Urinary bladder (tissue), 4 donors: ENCODE results near the gene PRSS22. TPM values are rescaled to one million over a fixed set of nuclear protein-coding genes. Genes with fewer than 3 reads are reported as not detected.

Source experiments
- DNase-seq: peaks from one replicate; pipeline ENCODE4 v3.0.0-alpha.2; 2015; ENCODE audit errors: extremely low spot score
- H3K27ac ChIP-seq: one replicate; pipeline ENCODE4 v1.5.1; 2013; ENCODE audit warnings: low read depth, mild to moderate bottlenecking, moderate library complexity
- H3K36me3 ChIP-seq: one replicate; pipeline ENCODE4 v1.6.1; 2013; ENCODE audit warnings: mild to moderate bottlenecking, moderate library complexity; ENCODE audit not compliant: insufficient read depth
- H3K4me1 ChIP-seq: one replicate; pipeline ENCODE4 v1.6.1; 2013; ENCODE audit warnings: mild to moderate bottlenecking, moderate library complexity; ENCODE audit not compliant: insufficient read depth
- H3K4me3 ChIP-seq: one replicate; pipeline ENCODE4 v1.5.1; 2013; ENCODE audit warnings: low read depth, low read length
- WGBS: extraction: QIAGEN DNeasy Blood & Tissue Kit; methylation state at CpG from one replicate; pipeline ENCODE4 v1.1.7; 2013; 5-methylcytosine and 5-hydroxymethylcytosine counted together
- polyA plus RNA-seq: library from polyadenylated mRNA; stranded (reverse); fragments of 200-250 nt; gene quantifications from one replicate; pipeline ENCODE4 v1.2.3, GENCODE V29; 2013
- total RNA-seq: library from RNA; depleted of rRNA; stranded (reverse); fragments of >200 nt; gene quantifications from one replicate; pipeline ENCODE4 v1.2.3, GENCODE V29; 2014
- donor health status: healthy with polysubstance abuse.
- donor health status: healthy.

PRSS22 gene
- total and polyA plus RNA-seq, 2 donors = 3.0 to 5.6 TPM

GRCh38 chr16:2825049-2825742 lies 32.8 kb downstream of the PRSS22 start:
- Histone ChIP-seq H3K4me1 (no peaks in the 10 kb centered on the region), H3K4me3 (no peak overlapping the region), H3K27ac (no peak overlapping the region), H3K36me3 (no peaks in the 10 kb centered on the region)
- no peak for DNase-seq
- 79% methylated on average over 26 of the region's 26 CpGs for WGBS

DNA sequence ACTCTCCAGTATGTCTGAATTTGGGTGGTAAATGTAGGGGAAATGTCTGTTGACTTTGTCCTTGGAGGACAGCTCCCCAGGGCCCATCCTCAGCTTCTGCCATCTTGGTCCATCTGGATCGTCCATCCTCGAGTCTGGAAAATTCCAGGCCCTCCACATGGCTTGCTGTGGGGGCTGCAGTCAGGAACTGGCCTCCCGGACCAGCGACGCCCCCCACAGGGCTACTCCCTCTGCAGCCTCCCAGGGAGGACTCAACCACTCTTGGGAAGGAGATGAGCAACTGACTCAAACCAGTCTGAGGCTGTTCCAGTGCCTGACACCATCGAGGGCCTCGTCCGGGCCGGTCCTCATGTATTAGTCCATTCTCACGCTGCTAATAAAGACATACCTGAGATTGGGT lies 33.3 kb downstream of the PRSS22 start:
- Histone ChIP-seq H3K36me3 (no peaks in the 10 kb centered on the region), H3K27ac (no peak overlapping the region), H3K4me3 (no peak overlapping the region), H3K4me1 (no peaks in the 10 kb centered on the region)
- DNase-seq = no peak
- WGBS = 79% methylated on average over 10 of the region's 10 CpGs

DNA sequence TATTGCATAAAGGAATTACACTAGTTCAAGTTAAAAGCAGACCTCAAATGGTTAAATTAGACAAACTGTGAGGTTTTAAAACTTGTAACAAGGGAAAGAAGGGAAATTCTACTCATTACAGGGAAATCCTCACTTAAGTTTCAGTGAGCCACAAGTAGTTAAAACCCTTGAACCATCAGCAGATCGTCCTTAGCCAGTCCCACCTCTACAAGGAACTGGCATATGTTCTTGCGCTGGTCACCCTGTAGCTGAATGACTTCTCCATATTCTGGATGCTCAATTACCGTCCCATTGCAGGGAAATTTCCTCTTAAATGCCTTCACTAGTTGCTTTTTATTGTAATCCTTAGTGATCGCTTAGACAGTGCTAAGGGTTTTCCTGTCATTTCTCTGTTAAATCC lies 35.5 kb downstream of the PRSS22 start:
- DNase-seq = no peak
- H3K4me1 ChIP-seq = no peaks in the 10 kb centered on the region
- WGBS = 46% methylated on average over 4 of the region's 4 CpGs
- H3K36me3 ChIP-seq = no peaks in the 10 kb centered on the region
- H3K4me3 ChIP-seq = no peak overlapping the region
- no peak overlapping the region for H3K27ac ChIP-seq

DNA sequence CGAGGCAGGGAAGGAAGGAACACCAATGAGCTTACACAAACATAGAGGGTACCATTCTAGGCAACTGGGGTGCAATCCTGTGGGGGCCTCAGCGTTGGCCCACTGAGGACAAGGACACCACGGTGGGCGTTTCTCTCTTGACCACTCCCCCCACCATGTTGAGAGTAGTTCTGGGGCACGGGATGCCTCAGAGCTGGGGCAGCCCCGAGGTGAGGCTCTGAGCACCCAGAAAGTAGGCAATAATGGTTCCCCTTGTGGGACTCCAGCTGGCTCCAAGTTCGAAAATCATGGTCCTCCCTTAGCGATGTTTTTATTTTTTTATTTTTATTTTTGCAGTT lies 35.8 kb downstream of the PRSS22 start:
- 70% methylated on average over 8 of the region's 8 CpGs for WGBS
- Histone ChIP-seq H3K27ac (no peak overlapping the region), H3K4me1 (no peaks in the 10 kb centered on the region), H3K36me3 (no peaks in the 10 kb centered on the region), H3K4me3 (no peak overlapping the region)
- no peak for DNase-seq

- DNase-seq = no peak
- WGBS = 77% methylated on average over 9 of the region's 9 CpGs
- no peaks in the 10 kb centered on the region for H3K4me1 ChIP-seq
- no peaks in the 10 kb centered on the region for H3K36me3 ChIP-seq
- H3K4me3 ChIP-seq = no peak overlapping the region
- no peak overlapping the region for H3K27ac ChIP-seq
Measured at GRCh38 chr16:2821487-2822157, 36.3 kb downstream of the PRSS22 start.

- DNase-seq = no peak
- Histone ChIP-seq H3K36me3 (no peaks in the 10 kb centered on the region), H3K4me3 (no peak overlapping the region), H3K27ac (no peak overlapping the region), H3K4me1 (no peaks in the 10 kb centered on the region)
- WGBS = 76% methylated on average over 14 of the region's 14 CpGs
Measured at GRCh38 chr16:2820836-2821486, 37.0 kb downstream of the PRSS22 start.

- no peaks in the 10 kb centered on the region for H3K4me1 ChIP-seq
- H3K36me3 ChIP-seq = no peaks in the 10 kb centered on the region
- H3K27ac ChIP-seq = no peak overlapping the region
- DNase-seq = no peak
- WGBS = 60% methylated on average over 17 of the region's 17 CpGs
- no peak overlapping the region for H3K4me3 ChIP-seq
Measured at GRCh38 chr16:2819939-2820835, 37.8 kb downstream of the PRSS22 start.

DNA sequence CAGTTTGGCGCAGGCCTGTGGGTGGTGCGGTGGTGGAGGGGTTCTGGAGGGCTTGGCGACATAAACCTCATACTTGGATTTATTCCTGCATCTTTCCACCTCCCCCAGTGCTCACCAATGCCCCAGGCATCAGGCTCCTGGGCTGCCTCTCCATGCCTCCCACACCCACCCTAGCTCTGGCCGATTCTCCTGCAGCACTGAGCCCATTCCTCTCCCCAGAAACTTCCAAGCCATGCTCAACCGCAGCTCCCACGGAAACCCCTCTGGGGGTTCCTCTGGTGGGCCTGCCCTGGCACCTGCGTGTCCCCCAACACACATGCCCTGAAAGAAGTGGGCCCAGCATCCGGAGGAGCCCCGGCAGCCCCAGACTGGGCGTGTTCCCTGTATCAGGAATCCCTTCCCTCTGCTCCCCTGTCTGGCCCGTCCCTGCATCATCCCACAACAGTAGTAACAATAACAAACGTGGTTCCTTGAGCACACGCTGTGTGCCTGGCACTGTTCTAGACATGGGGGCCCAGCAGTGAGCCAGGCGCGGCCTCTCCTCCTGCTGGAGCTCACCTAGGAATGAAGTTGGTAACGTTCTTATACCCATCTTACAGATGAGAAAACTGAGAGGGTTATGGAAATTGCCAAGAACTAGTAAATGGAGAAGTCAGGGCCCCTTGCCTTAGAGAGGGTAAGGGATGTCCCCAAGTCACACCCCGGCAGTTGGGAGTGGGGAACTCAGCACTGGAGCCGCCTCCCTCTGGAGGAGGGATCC lies 38.6 kb downstream of the PRSS22 start:
- whole genome bisulfite sequencing = 79% methylated on average over 18 of the region's 18 CpGs
- no peaks in the 10 kb centered on the region for H3K4me1 ChIP-seq
- H3K27ac ChIP-seq = no peak overlapping the region
- H3K36me3 ChIP-seq = no peaks in the 10 kb centered on the region
- H3K4me3 ChIP-seq = no peak overlapping the region
- no peak for DNase-seq

DNA sequence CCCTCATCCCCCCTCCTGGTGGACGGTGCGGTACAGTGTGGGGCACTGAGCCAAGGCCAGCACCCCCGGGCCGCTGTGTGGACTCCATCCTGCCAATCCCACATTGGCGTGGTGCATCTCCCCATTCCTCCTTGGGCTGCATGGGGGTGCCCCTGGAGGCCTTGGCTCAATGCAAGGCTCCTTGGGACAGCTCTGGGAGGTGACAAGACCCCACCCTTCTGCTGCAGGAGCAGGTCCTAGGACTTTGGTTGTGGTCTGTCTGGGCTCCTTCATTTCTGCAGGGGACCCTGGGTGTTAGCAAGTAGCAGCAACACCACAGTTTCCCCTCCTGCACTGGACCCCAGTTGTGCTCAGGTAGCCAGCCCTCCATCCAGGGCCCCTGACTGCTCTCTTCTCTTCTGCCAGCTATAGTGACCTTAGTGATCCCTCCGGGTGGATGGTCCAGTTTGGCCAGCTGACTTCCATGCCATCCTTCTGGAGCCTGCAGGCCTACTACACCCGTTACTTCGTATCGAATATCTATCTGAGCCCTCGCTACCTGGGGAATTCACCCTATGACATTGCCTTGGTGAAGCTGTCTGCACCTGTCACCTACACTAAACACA lies 39.6 kb downstream of the PRSS22 start:
- no peak for DNase-seq
- WGBS = 83% methylated on average over 10 of the region's 10 CpGs
- Histone ChIP-seq H3K4me1 (no peaks in the 10 kb centered on the region), H3K27ac (no peak overlapping the region), H3K4me3 (no peak overlapping the region), H3K36me3 (no peaks in the 10 kb centered on the region)

DNA sequence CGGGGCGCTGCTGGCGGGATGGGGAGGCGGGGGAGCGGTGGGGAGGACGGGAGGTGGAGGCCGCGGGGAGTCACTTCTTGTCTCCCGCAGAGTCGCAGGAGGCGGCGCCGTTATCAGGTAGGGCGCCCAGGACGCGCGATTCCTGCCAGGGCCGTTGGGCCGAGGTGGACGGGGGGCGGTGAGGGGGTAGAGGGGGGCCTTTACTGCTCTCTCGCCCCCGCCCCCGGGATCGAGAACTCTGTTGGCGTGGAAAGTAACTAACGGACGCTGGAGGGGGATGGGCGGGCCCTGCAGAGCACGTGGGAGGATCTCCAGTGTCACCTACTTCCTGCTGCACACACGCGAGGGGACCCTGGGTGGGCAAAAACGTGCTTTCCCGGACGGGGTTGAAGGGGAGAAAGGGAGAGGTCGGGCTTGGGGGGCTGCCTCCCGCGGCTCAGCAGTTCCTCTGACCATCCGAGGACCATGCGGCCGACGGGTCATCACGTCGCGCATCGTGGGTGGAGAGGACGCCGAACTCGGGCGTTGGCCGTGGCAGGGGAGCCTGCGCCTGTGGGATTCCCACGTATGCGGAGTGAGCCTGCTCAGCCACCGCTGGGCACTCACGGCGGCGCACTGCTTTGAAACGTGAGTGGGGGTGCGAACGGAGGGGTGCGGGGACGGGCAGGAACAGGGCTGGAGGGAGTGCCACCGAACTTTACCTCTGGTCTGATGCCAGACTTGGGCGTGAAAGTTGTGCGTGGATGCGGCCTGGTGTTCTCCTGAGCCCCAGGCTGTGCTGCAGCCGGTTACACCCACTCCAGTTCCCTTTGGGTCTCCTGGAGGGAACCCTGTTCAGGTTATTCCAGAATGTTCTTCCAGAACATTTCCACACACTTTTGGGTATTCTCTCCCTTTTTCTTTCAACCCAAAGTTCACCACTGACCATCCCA lies 40.4 kb downstream of the PRSS22 start:
- WGBS = 75% methylated on average over 68 of the region's 68 CpGs
- no peak for DNase-seq
- Histone ChIP-seq H3K36me3 (no peaks in the 10 kb centered on the region), H3K4me3 (no peak overlapping the region), H3K4me1 (no peaks in the 10 kb centered on the region), H3K27ac (no peak overlapping the region)

DNA sequence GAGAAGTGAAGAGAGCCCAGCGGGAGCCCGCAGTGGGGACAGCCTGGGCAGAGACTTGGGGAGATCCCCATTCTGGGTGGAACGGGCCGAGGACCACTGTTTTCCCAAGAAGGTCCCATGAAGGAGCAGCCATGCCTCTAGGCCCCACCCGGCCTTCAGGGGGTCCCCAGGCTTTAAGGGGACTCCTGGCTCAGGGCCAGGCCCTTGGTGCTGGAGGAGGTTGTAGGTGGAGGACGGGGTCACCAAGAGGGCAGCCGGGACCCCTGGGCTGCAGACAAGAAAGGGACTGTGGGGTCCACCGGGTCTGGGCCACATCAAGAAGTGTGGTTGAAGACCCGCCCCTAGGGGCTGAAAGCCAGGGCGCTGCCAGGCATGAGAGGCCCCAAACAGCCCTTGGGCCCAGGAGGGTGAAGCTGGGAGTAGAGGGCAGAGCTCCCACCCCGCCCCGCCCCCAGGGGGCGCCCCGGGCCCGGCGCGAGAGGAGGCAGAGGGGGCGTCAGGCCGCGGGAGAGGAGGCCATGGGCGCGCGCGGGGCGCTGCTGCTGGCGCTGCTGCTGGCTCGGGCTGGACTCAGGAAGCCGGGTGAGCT lies 41.1 kb downstream of the PRSS22 start, which contains the start of gene PRSS21:
PRSS21 (plus strand) TSS at position 487 of the 589 bp plus-strand sequence; CDS start at position 519, 32 bp downstream.
- no peak within 1 kb of the TSS for H3K27ac ChIP-seq
- DNase-seq = no peak
- no peak within 1 kb of the TSS for H3K4me3 ChIP-seq
- no peaks in the 10 kb centered on the region for H3K36me3 ChIP-seq
- 68% methylated on average over 28 of the region's 28 CpGs for WGBS
- H3K4me1 ChIP-seq = no peaks in the 10 kb centered on the region
